SK-N-SH (cell line): ENCODE results near the gene MRPS33. TPM values are rescaled to one million over a fixed set of nuclear protein-coding genes. Genes with fewer than 3 reads are reported as not detected.

Experiments
- CTCF ChIP-seq: fragments of 200-600 bp; sonication (generic); IDR thresholded peaks from 2 replicates; pipeline ENCODE4 v1.6.1; 2017; ENCODE audit warnings: antibody characterized with exemption, mild to moderate bottlenecking, moderate library complexity
- ELF1 ChIP-seq: IDR thresholded peaks from 2 replicates; pipeline ENCODE4 v1.4.0; 2012
- FOXM1 ChIP-seq: IDR thresholded peaks from 2 replicates; pipeline ENCODE4 v1.4.0; 2012; ENCODE audit warnings: low read depth, mild to moderate bottlenecking
- JUND ChIP-seq: IDR thresholded peaks from 2 replicates; pipeline ENCODE4 v1.4.0; 2012
- NFIC ChIP-seq: IDR thresholded peaks from 2 replicates; pipeline ENCODE4 v1.4.0; 2012; ENCODE audit warnings: borderline replicate concordance
- POLR2AphosphoS5 ChIP-seq: IDR thresholded peaks from 2 replicates; pipeline ENCODE4 v1.6.1; 2012; ENCODE audit warnings: low read depth, low read length
- RAD21 ChIP-seq: IDR thresholded peaks from 2 replicates; pipeline ENCODE4 v1.6.1; 2012; ENCODE audit warnings: mild to moderate bottlenecking, low read length
- SIN3A ChIP-seq: IDR thresholded peaks from 2 replicates; pipeline ENCODE4 v1.6.1; 2012; ENCODE audit warnings: low read depth, mild to moderate bottlenecking, low read length, moderate library complexity, borderline replicate concordance
- SMC3 ChIP-seq: IDR thresholded peaks from 2 replicates; pipeline ENCODE4 v1.6.1; 2012; ENCODE audit warnings: low read depth, low read length, improper control_type of control experiment
- TAF1 ChIP-seq: IDR thresholded peaks from 2 replicates; pipeline ENCODE4 v1.6.1; 2012; ENCODE audit warnings: low read depth, mild to moderate bottlenecking, low read length, moderate library complexity, borderline replicate concordance
- USF2 ChIP-seq: fragments of 150-350 bp; IDR thresholded peaks from 2 replicates; pipeline ENCODE4 v1.6.1; 2017; ENCODE audit warnings: antibody characterized with exemption, low read length, low read depth, borderline replicate concordance
- ZBTB33 ChIP-seq: IDR thresholded peaks from 2 replicates; pipeline ENCODE4 v1.4.0; 2012; ENCODE audit warnings: low read depth, borderline replicate concordance
- polyA plus RNA-seq, 3 experiments: library from polyadenylated mRNA; depleted of rRNA; stranded (reverse); fragments of >200 nt; gene quantifications; 2 replicates each; pipeline ENCODE4 v1.2.3, GENCODE V29; 2012
- TF ChIP-seq, protein P1 (sequence below): IDR thresholded peaks from 2 replicates; pipeline ENCODE4 v1.6.1; 2012; ENCODE audit warnings: mild to moderate bottlenecking, low read depth, low read length, moderate library complexity

MRPS33 gene
- polyA plus RNA-seq, 1 of the 3 experiments (the other 2 are of a cell fraction) = 88.8 TPM

- TF ChIP-seq CTCF (peak; percentile 73), POLR2AphosphoS5 (no peak), USF2 (no peak), FOXM1 (no peak), NFIC (no peak), ELF1 (no peak), JUND (no peak), SMC3 (peak; percentile 88), SIN3A (peak; percentile 49; the same call in 1 of the 2 replicates), RAD21 (peak; percentile 95), ZBTB33 (no peak), TAF1 (no peak)
- TF ChIP-seq, protein P1, sequence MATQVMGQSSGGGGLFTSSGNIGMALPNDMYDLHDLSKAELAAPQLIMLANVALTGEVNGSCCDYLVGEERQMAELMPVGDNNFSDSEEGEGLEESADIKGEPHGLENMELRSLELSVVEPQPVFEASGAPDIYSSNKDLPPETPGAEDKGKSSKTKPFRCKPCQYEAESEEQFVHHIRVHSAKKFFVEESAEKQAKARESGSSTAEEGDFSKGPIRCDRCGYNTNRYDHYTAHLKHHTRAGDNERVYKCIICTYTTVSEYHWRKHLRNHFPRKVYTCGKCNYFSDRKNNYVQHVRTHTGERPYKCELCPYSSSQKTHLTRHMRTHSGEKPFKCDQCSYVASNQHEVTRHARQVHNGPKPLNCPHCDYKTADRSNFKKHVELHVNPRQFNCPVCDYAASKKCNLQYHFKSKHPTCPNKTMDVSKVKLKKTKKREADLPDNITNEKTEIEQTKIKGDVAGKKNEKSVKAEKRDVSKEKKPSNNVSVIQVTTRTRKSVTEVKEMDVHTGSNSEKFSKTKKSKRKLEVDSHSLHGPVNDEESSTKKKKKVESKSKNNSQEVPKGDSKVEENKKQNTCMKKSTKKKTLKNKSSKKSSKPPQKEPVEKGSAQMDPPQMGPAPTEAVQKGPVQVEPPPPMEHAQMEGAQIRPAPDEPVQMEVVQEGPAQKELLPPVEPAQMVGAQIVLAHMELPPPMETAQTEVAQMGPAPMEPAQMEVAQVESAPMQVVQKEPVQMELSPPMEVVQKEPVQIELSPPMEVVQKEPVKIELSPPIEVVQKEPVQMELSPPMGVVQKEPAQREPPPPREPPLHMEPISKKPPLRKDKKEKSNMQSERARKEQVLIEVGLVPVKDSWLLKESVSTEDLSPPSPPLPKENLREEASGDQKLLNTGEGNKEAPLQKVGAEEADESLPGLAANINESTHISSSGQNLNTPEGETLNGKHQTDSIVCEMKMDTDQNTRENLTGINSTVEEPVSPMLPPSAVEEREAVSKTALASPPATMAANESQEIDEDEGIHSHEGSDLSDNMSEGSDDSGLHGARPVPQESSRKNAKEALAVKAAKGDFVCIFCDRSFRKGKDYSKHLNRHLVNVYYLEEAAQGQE = no peak
Observed at GRCh38 chr7:141012044-141012685, 2.6 kb downstream of the MRPS33 start (continued).
